HG03060 (cell line): ENCODE results near the gene HFM1.
"Not testable (repeated sequence)": the region's sequence is repeated elsewhere in the genome, so short reads cannot be mapped to it uniquely, and the experiment has no call there.

Experiments used
- ATAC-seq: cut with Tn5 transposase; IDR thresholded peaks from one replicate; pipeline ENCODE4 v1.9.1; 2021; ENCODE audit warnings: low read depth, moderate number of reproducible peaks; ENCODE audit not compliant: unreplicated experiment

The HFM1 gene, protein sequence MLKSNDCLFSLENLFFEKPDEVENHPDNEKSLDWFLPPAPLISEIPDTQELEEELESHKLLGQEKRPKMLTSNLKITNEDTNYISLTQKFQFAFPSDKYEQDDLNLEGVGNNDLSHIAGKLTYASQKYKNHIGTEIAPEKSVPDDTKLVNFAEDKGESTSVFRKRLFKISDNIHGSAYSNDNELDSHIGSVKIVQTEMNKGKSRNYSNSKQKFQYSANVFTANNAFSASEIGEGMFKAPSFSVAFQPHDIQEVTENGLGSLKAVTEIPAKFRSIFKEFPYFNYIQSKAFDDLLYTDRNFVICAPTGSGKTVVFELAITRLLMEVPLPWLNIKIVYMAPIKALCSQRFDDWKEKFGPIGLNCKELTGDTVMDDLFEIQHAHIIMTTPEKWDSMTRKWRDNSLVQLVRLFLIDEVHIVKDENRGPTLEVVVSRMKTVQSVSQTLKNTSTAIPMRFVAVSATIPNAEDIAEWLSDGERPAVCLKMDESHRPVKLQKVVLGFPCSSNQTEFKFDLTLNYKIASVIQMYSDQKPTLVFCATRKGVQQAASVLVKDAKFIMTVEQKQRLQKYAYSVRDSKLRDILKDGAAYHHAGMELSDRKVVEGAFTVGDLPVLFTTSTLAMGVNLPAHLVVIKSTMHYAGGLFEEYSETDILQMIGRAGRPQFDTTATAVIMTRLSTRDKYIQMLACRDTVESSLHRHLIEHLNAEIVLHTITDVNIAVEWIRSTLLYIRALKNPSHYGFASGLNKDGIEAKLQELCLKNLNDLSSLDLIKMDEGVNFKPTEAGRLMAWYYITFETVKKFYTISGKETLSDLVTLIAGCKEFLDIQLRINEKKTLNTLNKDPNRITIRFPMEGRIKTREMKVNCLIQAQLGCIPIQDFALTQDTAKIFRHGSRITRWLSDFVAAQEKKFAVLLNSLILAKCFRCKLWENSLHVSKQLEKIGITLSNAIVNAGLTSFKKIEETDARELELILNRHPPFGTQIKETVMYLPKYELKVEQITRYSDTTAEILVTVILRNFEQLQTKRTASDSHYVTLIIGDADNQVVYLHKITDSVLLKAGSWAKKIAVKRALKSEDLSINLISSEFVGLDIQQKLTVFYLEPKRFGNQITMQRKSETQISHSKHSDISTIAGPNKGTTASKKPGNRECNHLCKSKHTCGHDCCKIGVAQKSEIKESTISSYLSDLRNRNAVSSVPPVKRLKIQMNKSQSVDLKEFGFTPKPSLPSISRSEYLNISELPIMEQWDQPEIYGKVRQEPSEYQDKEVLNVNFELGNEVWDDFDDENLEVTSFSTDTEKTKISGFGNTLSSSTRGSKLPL (N-terminal part only)

DNA sequence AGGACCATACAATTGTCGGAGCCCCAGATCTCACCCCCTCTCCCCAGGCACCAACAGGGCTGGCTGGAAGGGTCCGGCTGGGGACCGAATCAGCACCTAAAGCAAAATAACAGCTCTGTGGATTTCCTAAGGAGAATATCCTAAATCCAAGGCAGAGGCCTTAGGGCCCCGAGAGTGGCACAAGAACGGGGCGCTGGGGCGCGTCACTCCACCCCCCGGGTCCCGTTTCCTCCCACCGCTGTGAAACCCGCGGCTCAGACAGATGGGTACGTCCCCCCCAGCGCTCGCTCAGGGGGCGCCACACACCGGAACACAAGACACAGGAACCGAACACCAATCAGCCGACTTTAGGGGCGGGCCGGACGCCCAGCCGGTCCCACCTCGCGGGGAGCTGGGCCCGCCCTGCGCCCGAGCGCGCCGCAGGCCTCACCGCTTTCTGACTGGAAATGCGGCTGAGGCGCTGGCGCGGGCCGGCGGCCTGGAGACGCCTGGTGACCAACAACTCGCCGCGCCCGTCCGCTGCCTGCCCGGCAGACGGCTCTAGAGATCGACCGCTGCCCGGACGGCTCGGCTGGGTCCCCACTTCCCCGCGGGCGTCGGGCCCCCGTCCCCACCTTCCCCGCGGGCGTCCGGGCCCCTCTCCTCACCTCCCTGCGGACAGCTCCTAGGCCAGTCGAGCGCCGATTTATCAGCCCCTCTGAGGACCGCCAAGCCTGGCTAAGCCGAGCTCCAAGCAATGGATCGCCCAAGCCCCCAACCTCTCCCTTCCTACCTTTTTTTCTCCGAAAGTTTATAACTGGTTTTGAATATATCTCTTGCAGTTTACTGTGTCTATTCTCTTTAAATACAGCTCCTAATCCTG is at the start of gene HFM1:
TSS of gene HFM1 (minus strand) at position 687 of the 862 bp plus-strand sequence. CDS start 3,755 bp downstream, outside the sequence.
- ATAC-seq: peak; percentile 87

DNA sequence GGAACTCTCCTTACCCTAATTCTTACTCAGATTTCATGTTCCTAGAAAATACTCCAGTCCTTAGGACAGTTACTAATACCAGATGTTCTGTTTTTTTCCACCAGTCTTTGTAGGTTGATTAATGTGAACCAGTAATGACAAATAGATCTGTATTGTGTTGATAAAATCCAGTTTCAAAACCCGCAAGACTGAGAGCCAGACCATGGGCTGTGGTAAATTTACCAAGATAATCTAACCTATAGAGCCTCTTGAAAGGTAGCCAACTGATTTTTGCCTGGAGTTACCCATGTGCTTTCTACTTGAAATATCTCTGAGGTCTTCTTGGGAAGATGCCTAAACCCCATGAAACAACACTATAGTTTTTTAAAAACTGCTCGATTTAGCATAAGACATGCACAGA is 49.5 kb upstream of the HFM1 start:
- no peak for ATAC-seq

DNA sequence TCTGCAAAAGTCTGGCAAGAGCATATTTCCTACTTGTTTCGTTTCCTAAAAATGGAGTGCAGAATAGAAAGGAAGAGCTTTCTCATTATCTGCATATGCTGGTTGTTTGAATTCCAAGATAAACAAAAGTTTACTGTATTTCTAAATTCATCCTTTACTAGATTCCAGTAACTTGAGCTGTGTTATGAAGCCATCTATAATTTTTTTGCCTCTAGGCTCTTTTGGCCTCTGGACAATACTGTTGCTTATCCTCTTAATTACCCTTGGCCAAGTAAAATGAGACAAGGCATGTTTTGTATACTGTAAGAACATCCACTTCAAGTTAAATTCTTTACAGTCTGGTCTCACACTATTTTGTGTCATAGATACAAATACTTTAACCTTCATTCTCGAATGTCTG is 45.6 kb upstream of the HFM1 start:
- ATAC-seq: no peak

DNA sequence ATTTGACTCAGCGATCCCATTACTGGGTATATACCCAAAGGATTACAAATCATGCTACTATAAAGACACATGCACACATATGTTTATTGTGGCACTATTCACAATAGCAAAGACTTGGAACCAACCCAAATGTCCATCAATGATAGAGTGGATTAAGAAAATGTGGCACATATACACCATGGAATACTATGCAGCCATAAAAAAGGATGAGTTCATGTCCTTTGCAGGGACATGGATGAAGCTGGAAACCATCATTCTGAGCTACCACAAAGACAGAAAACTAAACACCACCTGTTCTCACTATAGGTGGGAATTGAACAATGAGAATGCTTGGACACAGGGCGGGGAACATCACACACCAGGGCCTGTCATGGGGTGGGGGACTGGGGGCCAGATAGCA is 43.1 kb upstream of the HFM1 start:
- ATAC-seq: not testable (repeated sequence)

DNA sequence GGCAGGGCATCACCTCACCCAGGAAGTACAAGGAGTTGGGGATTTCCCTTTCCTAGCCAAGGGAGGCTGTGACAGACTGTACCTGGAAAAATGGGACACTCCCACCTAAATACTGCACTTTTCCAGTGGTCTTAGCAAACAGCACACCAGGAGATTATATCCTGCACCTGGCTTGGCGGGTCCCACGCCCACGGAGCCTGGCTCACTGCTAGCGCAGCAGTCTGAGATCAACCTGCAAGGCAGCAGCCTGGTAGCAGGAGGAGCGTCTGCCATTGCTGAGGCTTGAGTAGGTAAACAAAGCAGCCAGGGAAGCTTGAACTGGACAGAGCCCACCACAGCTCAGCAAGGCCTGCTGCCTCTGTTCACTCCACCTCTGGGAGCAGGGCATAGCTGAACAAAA is 37.3 kb upstream of the HFM1 start:
- not testable (repeated sequence) for ATAC-seq

DNA sequence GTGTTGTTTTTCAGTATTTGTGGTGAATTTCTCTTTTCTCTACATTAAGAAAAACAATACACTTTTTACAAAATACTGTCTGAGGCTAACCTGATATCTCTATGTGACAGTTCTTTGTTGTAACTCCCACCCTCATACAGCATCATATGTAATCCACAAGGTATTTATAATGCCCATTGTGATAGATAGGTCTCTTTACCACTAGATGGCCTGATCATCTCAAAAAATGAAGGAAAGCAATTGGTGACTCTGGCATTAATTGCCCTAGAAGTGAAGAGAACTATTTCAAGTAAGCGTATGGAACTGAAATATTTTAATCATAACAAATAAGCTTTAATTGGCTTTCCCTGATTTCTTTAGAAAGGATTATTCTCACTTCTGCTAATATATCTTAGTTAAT is 36.2 kb upstream of the HFM1 start:
- ATAC-seq: no peak

DNA sequence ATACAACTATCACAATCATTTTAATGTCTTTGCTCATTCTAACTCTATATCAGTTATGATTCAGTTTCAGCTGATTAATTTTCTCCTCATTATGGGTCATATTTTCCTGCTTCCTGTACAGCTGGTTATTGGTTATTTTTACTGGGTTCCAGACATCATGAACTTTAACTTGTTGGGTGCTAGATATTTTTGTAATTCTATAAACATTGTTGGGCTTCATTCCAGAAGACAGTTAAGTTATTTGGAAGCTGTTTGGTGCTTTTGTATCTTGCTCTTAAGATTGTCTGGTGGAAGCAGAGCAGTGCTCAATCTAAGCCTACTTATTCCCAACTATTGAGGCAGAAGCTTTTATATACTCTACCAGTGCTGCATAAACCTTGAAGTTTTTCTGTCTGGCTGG is 34.4 kb upstream of the HFM1 start:
- no peak for ATAC-seq

DNA sequence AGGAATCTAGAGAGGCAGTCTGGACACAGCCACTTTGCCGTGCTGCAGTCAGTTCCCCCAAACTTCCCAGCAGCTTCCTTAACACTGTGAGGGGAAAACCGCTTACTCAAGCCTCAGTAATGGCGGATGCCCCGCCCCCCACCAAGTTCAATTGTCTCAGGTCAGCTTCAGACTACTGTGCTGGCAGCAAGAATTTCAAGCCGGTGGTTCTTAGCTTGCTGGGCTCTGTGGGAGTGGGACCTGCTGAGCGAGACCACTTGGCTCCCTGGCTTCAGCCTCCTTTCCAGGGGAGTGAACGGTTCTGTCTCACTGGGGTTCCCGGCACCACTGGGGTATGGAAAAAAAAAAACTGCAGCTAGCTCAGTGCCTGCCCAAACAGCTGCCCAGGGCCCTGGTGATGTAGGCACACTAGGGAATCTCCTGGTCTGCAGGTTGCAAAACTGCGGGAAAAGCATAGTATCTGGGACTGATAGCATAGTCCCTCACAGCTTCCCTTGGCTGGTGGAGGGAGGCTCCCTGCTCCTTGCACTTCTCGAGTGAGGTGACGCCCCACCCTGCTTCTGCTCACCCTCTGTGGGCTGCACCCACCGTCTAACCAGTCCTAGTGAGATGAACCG is 23.7 kb upstream of the HFM1 start:
- no peak for ATAC-seq

DNA sequence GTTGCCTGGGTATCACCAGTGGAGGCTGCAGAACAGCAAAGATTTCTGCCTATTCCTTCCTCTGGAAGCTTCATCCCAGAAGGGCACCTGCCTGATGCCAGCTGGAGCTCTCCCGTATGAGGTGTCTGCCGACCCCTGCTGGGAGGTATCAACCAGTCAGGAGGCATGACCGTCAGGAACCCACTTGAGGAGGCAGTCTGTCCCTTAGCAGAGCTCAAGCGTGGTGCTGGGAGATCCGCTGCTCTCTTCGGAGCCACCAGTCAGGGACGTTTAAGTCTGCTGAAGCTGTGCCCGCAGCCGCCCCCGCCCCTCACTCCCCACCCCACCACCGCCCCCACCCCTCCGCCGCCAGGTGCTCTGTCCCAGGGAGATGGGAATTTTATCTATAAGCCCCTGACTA is 23.1 kb upstream of the HFM1 start:
- no peak for ATAC-seq

DNA sequence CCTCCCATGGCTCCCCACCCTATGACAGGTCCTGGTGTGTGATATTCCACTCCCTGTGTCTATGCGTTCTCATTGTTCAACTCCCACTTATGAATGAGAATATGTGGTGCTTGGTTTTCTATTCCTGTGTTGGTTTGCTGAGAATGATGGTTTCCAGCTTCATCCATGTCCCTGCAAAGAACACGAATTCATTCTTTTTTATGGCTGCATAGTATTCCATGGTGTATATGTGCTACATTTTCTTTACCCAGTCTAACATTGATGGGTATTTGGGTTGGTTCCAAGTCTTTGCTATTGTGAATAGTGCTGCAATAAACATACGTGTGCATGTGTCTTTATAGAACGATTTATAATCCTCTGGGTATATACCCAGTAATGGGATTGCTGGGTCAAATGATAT is 17.9 kb upstream of the HFM1 start:
- ATAC-seq: not testable (repeated sequence)

DNA sequence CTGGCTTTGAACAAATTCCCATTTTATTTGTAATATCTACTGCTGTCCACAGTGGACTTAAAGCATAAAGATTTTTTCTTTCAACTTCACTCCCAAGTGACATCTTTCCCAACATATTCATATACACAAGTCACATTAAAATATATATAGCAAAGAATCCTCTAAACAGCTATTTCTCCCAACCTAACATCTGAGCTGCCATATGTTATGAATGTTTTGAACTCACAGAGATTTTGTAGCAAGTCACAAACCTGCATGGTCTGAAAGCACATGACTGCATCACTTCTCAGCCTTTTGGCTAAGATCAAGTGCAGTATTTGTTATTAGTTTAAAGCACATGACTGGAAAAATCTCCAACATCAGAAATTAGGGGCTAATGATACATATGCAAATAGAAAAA is 7.7 kb upstream of the HFM1 start:
- ATAC-seq: no peak

DNA sequence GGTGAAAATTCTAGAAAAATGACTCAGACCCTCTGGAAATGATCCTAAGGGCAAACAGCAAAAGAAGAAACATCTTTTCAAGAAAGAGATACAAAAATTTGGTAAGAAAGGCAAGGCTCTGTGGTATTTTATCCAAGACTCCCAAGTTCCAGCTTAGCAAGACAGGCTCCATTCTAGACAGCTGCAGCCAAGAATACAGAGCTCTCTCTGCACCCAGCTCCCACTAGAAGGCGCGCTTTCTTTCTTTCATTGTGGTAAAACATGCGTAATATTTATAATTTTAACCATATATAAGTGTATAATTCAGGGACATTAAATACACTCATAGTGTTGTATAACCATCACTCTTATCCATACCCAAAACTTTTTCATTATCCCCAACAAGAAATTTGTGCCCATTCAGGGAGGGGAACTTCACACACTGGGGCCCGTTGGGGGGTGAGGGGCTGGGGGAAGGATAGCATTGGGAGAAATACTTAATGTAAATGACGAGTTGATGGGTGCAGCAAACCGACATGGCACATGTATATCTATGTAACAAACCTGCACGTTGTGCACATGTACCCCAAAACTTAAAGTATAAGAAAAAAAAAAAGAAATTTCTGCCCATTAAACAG is 2.2 kb upstream of the HFM1 start:
- ATAC-seq: no peak

DNA sequence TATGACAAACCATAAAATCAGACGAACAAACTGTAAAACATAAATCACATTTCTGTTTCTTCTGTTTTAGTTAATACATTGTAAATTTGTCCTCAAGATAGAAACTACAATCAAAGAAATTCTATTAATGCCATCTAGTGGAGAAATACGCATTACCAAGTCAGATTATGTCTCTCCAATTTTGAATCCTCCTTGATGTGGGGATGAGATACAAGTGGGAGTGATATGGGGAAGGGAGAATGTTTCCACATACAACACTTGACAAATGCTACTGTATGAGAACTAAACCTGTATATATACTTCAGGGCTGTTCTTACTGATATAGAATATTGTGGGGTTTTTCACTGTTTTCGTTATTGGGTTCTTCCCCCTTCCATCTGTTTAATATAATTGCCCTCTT is 2.6 kb downstream of the HFM1 start:
- no peak for ATAC-seq

DNA sequence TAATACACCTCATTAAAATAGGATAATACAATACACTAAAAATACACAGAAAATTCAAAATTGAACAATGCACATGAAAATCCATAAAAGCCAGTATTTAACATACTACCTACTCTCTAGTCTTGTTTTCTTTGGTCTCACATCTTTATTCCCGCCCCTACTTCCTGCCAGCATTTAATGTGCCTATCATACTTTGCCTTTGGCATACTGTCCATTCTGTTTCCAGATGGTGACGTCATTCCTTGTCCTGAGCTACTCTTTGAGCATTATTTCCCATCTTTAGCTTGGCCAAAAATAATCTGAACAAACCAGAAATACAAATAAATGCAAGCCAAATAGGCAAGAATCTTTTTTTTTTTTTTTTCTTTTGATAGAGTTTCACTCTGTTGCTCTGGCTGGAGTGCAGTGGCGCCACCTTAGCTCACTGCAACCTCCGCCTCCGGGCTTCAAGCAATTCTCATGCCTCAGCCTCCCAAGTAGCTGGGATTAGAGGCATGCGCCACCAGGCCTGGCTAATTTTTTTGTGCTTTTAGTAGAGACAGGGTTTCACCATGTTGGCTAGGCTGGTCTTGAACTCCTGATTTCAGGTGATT is 4.4 kb downstream of the HFM1 start:
- ATAC-seq: no peak

DNA sequence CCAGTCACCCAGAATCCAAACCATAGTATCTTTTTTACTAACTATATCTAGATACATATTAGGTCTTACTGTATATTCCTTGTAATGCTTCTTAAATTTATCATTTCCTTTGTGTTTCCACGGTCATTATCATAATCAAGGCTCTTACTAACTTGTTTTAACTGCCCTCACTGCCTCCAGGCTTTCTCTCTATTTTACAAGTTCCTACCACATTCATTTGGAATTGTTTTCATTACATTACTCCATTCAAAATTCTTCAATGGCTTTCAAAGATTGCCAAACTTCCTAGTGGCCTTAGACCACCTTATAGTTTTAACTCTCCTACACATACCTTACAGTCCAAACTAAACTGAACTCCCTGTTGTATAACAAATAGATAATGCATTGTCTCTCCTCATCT is 6.3 kb downstream of the HFM1 start:
- ATAC-seq: no peak

DNA sequence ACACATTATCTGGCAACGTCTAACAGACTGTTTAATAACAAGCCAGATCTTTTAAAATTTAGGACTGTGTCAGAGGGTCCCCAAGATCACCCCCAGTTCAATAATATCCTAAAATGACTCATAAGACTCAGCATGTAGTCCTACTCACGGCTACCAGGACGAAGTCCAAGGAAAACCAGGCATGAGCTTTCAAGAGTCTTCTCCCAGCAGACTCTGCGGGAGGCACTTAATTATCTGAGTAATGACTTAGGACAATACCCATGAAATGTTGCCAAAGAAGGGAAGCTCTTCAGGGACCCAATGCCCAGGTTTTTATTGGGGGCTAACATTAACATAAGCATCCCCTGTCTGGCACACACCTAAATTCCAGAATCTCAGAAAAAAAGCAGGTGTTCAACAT is 7.0 kb downstream of the HFM1 start:
- no peak for ATAC-seq

DNA sequence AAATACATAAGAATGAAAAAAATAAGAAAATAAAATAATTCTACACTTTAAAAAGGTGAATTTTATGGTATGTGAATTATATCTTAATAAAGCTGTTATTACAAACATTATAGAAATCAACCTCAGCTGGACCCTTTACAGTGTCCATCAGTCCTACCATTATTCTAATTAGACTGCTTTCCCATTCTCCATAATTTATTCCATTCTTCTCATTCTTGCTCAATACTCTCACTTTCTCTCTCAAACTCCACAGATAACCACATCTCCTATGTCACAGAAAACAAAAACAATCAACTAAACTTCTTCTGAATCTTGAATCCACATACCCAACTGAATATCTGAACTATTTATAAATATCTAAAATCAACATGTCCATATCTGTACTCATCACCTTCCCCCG is 11.6 kb downstream of the HFM1 start:
- ATAC-seq: no peak

DNA sequence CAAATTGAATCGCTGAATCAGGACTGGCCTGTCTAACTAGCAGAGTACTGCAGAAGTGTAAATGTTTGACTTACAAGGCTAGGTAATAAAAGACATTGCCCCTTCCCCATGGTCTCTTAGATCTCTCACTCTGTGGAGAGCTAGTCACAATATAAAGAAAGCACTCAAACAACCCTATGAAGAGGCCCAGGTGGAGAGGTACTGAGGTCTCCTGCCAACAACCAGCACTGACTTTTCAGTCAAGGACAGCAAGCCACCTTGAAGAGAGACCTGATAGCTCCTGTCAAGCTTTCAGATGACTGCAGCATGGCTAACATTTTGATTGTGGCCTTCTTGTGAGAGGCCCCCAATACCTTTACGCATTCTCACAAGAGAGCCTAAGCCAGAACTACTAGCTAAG is 18.5 kb downstream of the HFM1 start:
- no peak for ATAC-seq

DNA sequence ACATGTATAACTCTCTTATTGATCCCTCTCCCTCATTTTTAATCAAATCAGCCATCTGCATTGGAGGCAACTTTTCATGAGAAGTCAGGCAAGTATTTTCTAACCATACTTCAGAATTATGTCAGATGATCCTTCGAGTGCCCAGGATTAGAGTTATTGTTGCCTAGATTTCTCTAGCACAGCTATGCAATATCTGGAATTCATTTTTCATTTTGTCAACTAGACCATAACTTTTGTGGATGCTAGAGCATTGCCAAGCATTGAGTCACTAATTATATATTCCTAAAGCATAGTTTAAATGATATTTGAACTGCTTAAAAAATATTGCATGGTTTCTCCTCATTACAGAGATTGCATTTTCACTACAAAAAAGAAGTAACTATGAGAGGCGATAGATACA is 21.2 kb downstream of the HFM1 start:
- no peak for ATAC-seq
